Loucy (cell line): ENCODE data around the gene S100A14.

Experiments
- H2AFZ ChIP-seq: fragments of 200-600 bp; sonication (generic); 2 replicates; pipeline ENCODE4 v1.6.0; 2016; ENCODE audit warnings: antibody characterized with exemption, mild to moderate bottlenecking, low read length, moderate library complexity
- H3F3A ChIP-seq: fragments of 200-600 bp; 2 replicates; pipeline ENCODE4 v1.6.0; 2016; ENCODE audit warnings: antibody characterized with exemption, low read depth, mild to moderate bottlenecking
- H3K27me3 ChIP-seq: fragments of 200-600 bp; sonication (generic); 2 replicates; pipeline ENCODE4 v1.6.1; 2014; ENCODE audit warnings: low read length, mild to moderate bottlenecking; ENCODE audit not compliant: insufficient read depth, poor library complexity, severe bottlenecking
- H3K36me3 ChIP-seq: fragments of 200-600 bp; sonication (generic); 2 replicates; pipeline ENCODE4 v1.6.1; 2016; ENCODE audit warnings: low read length; ENCODE audit not compliant: insufficient read depth
- H3K4me1 ChIP-seq: fragments of 200-600 bp; sonication (generic); 2 replicates; pipeline ENCODE4 v1.5.1; 2014; ENCODE audit warnings: low read length, mild to moderate bottlenecking; ENCODE audit not compliant: insufficient read depth, poor library complexity, severe bottlenecking
- H3K4me2 ChIP-seq: fragments of 200-600 bp; sonication (generic); 2 replicates; pipeline ENCODE4 v1.6.0; 2014; ENCODE audit warnings: antibody characterized with exemption, low read length, low read depth, mild to moderate bottlenecking; ENCODE audit not compliant: poor library complexity, severe bottlenecking
- H3K4me3 ChIP-seq: fragments of 200-600 bp; sonication (generic); 2 replicates; pipeline ENCODE4 v1.5.1; 2014; ENCODE audit warnings: low read length, mild to moderate bottlenecking, mixed read lengths; ENCODE audit not compliant: poor library complexity, severe bottlenecking
- H3K79me2 ChIP-seq: fragments of 200-600 bp; sonication (generic); 2 replicates; pipeline ENCODE4 v1.6.1; 2014; ENCODE audit warnings: low read length; ENCODE audit not compliant: insufficient read depth
- H3K9ac ChIP-seq: fragments of 200-600 bp; sonication (generic); 2 replicates; pipeline ENCODE4 v1.6.0; 2014; ENCODE audit warnings: mild to moderate bottlenecking, low read depth, low read length, moderate library complexity; ENCODE audit not compliant: poor library complexity, severe bottlenecking
- H3K9me2 ChIP-seq: fragments of 200-600 bp; sonication (generic); replicated peaks from 2 replicates; pipeline ENCODE4 v1.6.1; 2016; ENCODE audit warnings: low read depth, low read length, mixed read lengths
- H3K9me3 ChIP-seq: fragments of 200-600 bp; sonication (generic); 2 replicates; pipeline ENCODE4 v1.6.1; 2014; ENCODE audit warnings: mild to moderate bottlenecking, antibody characterized with exemption, low read length, low read depth; ENCODE audit not compliant: insufficient read depth
- H4K20me1 ChIP-seq: fragments of 200-600 bp; sonication (generic); 2 replicates; pipeline ENCODE4 v1.6.0; 2014; ENCODE audit warnings: antibody characterized with exemption, low read length, mild to moderate bottlenecking; ENCODE audit not compliant: insufficient read depth, poor library complexity, severe bottlenecking
- EZH2phosphoT487 ChIP-seq: fragments of 200-600 bp; IDR thresholded peaks from 2 replicates; pipeline ENCODE4 v1.6.1; 2018; ENCODE audit warnings: antibody characterized with exemption, mild to moderate bottlenecking, moderate library complexity, borderline replicate concordance
- TF ChIP-seq, protein P1 (sequence below): fragments of 200-600 bp; sonication (generic); conservative IDR thresholded peaks from 2 replicates; pipeline ENCODE4 v1.5.1; 2014; ENCODE audit warnings: mild to moderate bottlenecking, antibody characterized with exemption, low read length

The S100A14 gene

DNA sequence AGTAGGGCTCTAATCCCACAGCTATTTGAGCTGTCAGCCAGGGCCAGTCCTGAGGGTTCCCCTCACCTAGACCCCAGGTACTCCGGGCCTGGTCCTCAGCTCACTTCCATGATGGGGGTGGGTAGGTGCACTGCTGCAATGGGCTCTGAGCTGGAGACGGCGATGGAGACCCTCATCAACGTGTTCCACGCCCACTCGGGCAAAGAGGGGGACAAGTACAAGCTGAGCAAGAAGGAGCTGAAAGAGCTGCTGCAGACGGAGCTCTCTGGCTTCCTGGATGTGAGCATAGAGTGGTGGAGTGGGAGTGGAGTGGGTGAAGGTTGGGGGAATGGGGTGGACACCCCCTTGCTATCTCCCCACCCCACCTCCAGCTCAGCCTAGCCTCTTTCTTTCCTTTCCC is 14.3 kb upstream of the S100A14 start:
- H3K4me1 ChIP-seq, result peaks cover 32% of the 10 kb centered on the region
- no peaks in the 10 kb centered on the region for H3K9me2 ChIP-seq
- H3F3A ChIP-seq, result no peaks in the 10 kb centered on the region
- H3K9ac ChIP-seq, result peak overlapping the region; percentile 20
- no peak overlapping the region for H2AFZ ChIP-seq
- peaks cover 11% of the 10 kb centered on the region for H3K79me2 ChIP-seq
- no peak overlapping the region for H3K4me2 ChIP-seq
- peaks cover 9% of the 10 kb centered on the region for H4K20me1 ChIP-seq
- no peak for TF ChIP-seq EZH2phosphoT487
- TF ChIP-seq, protein P1, sequence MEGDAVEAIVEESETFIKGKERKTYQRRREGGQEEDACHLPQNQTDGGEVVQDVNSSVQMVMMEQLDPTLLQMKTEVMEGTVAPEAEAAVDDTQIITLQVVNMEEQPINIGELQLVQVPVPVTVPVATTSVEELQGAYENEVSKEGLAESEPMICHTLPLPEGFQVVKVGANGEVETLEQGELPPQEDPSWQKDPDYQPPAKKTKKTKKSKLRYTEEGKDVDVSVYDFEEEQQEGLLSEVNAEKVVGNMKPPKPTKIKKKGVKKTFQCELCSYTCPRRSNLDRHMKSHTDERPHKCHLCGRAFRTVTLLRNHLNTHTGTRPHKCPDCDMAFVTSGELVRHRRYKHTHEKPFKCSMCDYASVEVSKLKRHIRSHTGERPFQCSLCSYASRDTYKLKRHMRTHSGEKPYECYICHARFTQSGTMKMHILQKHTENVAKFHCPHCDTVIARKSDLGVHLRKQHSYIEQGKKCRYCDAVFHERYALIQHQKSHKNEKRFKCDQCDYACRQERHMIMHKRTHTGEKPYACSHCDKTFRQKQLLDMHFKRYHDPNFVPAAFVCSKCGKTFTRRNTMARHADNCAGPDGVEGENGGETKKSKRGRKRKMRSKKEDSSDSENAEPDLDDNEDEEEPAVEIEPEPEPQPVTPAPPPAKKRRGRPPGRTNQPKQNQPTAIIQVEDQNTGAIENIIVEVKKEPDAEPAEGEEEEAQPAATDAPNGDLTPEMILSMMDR, result no peak
- H3K4me3 ChIP-seq, result no peak overlapping the region
- no peaks in the 10 kb centered on the region for H3K27me3 ChIP-seq
- no peaks in the 10 kb centered on the region for H3K36me3 ChIP-seq
- H3K9me3 ChIP-seq, result no peaks in the 10 kb centered on the region

DNA sequence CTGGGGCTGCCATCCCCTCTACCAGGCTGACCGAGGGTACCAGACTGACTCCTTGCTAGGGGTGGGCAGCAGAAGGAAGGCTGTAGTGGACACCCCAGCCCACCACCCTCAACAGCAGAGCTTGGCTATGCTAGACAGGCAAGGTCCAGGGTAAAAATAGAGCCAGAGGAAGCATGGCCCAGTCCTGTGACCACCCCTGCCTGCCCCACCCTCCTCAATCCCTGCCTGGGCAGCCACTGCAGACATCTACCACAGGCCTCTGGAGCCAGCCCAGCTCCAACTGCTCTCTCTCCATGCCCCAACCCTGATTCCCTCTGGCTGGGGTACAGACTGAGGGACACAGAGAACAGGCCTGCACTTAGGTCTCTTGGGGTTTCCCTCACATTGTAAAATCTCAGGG is 13.8 kb upstream of the S100A14 start:
- Histone ChIP-seq H2AFZ (no peak overlapping the region), H3K27me3 (no peaks in the 10 kb centered on the region), H3K4me2 (no peak overlapping the region), H3K9me3 (no peaks in the 10 kb centered on the region), H4K20me1 (peaks cover 5% of the 10 kb centered on the region), H3F3A (no peaks in the 10 kb centered on the region), H3K36me3 (no peaks in the 10 kb centered on the region), H3K4me3 (no peak overlapping the region), H3K4me1 (peaks cover 31% of the 10 kb centered on the region), H3K9ac (peak overlapping the region; percentile 20), H3K9me2 (no peaks in the 10 kb centered on the region), H3K79me2 (peaks cover 7% of the 10 kb centered on the region)
- TF ChIP-seq, protein P1, result no peak
- no peak for TF ChIP-seq EZH2phosphoT487

DNA sequence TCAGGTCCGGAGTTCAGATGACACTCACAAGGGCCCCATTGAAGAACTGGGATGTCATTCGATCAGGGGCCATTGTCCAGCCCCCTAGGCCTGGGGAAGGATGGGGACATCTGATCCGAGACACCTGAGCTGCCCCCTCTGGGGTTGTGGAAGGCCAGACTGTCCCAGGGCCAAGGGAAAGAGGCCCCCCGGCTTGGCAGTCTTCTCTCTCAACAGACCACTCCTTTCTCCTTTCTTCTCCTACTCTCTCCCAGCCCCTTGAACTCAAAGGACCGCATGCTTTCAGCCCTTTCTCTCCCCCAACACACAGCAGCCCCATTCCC is 13.2 kb upstream of the S100A14 start:
- Histone ChIP-seq H2AFZ (no peak overlapping the region), H3K36me3 (no peaks in the 10 kb centered on the region), H3F3A (no peaks in the 10 kb centered on the region), H3K9ac (peak overlapping the region; percentile 20), H3K9me3 (no peaks in the 10 kb centered on the region), H3K4me1 (peaks cover 31% of the 10 kb centered on the region), H3K4me2 (no peak overlapping the region), H4K20me1 (no peaks in the 10 kb centered on the region), H3K9me2 (no peaks in the 10 kb centered on the region), H3K79me2 (peaks cover under 1% of the 10 kb centered on the region; the same call in 1 of the 2 replicates), H3K27me3 (no peaks in the 10 kb centered on the region), H3K4me3 (no peak overlapping the region)
- no peak for TF ChIP-seq EZH2phosphoT487
- TF ChIP-seq, protein P1, result no peak
